HG02943 (cell line): ENCODE results near the gene DLD.

Experiments used
- ATAC-seq: cut with Tn5 transposase; IDR thresholded peaks from one replicate; pipeline ENCODE4 v1.9.1; 2021; ENCODE audit warnings: mild to moderate bottlenecking, low read depth, moderate library complexity; ENCODE audit not compliant: unreplicated experiment

DLD gene

DNA sequence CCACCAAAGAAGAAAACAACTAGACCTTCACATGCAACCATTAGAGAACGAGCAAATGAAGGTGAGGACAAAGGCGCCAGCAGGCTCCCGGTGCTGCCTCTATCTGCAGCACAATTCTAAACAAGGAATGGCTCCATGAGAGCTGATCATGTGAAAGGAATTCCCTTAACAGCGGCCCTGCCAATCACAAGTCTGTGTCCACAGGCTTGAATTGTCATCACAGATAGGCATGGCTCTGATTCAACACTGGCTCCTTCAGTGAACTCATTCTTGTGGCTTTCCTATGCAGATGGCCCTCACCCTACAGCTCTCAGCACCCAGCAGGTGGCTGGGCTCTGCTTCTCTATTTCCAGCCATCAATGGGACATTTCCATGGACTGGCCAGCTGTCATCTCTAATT is 75.7 kb downstream of the DLD start:
- no peak for ATAC-seq

DNA sequence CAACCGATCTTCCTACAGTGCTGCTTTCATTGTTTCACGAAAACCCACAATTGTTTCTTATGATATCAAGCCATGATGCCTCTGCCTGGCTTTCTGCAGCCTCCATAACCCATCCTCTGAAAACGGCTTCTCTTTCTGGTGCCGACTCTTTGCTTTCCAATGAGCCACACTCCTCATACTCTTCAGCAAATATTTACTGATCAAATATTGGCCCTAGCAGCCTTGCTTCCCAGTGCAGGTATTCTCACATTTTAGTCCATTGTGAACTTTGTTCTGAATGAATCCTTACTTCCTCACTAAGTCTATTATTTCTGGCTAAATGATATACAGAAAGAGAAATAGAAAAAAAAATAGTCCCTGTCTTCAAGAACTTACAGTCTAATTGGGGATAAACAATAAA is 76.4 kb downstream of the DLD start:
- ATAC-seq, result no peak

DNA sequence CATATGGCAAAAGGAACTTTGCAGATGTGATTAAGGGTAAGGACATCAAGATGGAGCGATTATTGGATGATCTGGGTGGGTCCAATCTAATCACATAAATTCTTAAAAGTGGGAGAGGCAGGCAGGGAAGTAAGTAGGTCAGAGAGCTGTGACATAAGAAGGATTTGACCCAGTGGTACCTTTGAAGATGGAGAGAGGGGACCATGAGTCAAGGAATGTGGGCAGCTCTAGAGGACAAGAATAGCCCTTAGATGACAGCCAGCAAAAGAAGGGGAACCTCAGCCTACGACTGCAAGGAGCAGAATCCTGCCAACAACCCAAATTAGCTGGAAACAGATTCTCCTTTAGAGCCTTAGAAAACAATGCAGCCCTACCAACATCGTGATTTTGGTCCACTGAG is 77.5 kb downstream of the DLD start:
- no peak for ATAC-seq

DNA sequence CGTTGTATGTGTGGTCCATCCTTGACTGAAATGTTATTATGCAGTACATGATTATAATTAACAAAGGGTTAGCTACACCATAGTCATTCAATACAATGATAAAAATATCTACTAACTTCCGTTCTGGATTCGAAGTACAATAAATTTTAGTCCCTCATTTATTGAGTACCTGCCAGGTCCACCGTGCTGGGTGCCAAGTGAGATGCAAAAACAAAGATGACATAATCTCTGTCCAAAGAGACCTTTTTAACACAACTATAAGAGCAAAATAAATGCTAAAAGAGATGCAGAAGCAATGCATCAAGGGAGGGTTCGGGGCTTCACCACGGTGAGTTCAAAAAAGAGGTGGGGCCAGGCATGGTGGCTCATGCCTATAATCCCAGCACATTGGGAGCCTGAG is 78.9 kb downstream of the DLD start:
- ATAC-seq, result no peak
